GM19025 (cell line): ENCODE measurements around the gene AKAP12.

ENCODE experiments used
- ATAC-seq: cut with Tn5 transposase; IDR thresholded peaks from one replicate; pipeline ENCODE4 v1.9.1; 2021; ENCODE audit warnings: mild to moderate bottlenecking, low read depth, moderate library complexity; ENCODE audit not compliant: unreplicated experiment

The AKAP12 gene

DNA sequence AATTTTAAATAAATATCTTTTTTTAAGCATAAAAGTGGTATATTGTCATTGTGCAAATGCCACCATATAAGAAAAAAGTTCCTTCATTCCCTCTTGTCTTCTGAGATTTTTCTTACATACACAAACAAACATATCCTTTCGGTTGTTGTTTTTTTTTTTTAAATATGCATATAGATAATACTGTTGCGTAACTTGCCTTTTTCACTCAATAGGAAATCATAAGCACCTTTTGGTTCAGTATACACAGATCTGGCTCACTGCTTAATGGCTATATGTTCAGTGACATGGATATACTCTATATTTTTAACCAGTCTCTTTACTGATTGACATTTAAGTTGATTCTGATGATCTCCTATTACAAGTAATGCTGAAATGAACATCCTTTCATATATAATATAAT lies 40.1 kb downstream of the AKAP12 start:
- no peak for ATAC-seq

- ATAC-seq, result no peak
Observed at GRCh38 chr6:151280859-151281258, 41.1 kb downstream of the AKAP12 start.

DNA sequence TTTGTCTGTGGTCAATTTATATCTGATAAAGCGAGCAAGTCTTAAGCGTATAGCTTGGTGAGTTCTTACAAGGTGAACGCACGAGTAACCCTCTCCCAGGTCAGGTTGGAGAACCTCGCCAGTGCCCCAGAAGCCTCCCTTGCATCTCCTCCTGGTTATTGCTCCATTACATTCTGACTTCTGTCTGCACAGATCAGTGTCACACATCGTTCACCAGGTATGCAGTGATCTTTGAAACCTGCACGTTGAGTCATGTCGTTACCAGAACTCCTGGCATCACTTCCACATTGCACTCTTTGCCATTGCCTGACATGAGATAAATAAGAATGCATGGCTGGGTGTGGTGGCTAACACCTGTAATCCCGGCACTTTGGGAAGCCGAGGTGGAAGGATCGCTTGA lies 44.2 kb downstream of the AKAP12 start:
- ATAC-seq, result no peak

GRCh38 chr6:151284548-151285017 lies 44.8 kb downstream of the AKAP12 start:
- no peak for ATAC-seq

DNA sequence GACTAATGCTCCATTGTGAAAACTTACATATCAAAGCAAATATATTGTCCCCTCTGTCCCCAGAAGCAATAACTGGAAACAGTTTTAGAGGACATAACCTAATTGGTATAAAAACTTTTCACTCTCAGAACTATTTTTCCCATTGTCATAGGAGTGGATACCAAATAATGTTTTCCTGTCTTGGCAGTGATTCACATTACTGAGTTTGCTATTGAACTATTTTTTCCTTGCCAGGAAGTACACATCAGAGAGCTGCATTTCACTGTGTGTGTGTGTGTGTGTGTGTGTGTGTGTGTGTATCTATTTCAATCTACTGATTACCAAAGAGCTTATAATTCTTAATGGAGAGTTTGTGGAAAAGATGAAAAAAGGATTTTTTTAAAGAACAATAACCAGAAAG lies 45.4 kb downstream of the AKAP12 start:
- no peak for ATAC-seq

DNA sequence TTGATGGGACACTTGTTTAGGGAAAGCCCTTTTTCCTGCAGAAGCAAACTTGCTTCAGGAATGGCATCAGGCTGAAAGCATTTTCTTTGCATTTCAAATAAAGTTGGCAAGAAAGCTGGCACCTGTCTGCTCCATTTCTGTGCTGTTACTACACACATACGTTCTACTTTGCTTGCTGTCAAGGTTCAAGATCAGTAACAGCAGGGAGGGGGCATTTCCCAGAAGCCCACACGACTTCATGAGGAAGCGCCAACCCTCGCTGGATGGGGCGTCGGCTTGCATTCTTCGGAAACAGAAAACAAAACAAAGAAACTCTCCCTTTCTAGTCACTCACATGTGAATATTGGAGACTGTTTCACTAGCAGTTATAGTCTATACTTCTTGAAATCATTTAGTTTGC lies 46.4 kb downstream of the AKAP12 start:
- ATAC-seq, result no peak

GRCh38 chr6:151288712-151289398 lies 49.1 kb downstream of the AKAP12 start:
- no peak for ATAC-seq

DNA sequence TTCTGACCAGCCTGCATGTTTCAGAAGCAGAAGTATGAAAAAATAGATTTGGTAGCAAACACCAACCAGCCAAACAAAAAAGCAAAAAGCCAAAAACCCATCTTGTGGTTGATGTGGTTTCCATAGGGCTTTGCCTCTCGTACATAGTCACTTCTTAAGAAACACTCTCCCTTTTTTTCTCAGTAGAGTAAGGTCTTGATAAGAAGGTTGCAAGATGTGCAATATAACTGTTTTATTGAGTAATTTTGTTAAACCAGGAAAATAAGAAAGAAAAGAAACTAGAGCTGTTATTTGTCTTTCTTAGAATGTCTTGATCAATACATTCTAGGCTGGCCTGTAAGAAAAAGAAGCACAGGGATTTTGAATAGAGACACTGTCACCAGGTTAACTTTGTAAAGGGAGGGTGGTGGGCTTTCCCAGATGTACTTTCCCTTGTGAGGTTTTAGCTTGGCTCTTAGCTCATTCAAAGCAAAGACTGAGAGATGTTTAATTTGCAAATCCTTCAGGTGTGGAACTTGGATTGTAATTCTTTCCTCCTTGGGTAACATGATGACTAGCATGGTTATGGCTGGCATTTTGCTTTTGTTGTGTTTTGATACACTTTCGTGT lies 49.7 kb downstream of the AKAP12 start:
- no peak for ATAC-seq

- ATAC-seq, result no peak
Observed at GRCh38 chr6:151290877-151291721, 51.3 kb downstream of the AKAP12 start.

GRCh38 chr6:151291722-151292059 lies 51.9 kb downstream of the AKAP12 start:
- ATAC-seq, result no peak

DNA sequence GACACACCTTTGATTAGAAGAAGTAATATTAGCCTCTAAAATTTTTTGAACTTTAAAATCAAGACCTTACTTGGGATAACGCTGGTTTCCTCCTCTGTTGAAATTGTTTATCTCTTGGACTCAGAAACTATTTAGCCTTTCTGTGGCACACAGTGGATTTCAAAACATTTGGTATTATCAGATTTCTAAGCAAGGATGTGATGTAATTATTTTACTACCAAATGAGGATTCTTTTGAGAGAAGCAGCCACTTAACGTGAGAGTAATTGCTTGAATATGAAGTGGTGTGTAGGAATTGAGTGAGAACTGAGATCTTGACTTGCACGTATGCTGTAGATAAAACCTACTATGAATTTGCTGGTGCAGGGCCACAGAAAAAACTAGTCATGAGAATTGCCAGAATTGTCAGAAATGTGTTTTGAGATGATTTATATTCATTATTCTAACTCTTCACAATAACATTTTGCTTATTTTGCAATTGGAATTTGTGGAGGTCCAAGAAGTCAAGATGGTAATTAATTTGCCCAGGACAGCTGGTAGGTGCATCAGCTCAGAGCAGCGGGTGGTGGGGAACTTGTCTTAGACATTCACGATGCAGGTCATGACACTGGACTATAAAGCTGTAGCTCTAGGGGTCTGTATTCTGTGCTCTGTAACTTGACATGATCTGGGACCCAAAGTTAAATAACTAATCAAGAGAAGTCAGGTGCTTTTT lies 53.4 kb downstream of the AKAP12 start:
- no peak for ATAC-seq

DNA sequence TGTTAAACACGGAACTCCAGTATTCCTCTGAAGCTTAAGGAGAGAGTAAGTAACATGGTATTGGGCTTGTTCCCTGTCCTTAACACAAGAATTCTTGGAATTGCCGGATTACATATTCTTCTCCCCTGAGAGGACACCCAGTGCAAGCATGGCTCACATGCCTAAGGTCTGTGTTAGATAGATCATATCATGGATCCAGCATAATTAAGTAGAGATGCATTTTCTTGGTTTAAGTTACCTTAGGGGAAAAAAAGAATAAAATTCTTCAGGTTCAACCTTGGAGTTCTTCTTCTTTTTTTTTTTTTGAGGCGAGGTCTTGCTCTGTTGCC lies 53.9 kb downstream of the AKAP12 start:
- ATAC-seq, result no peak

DNA sequence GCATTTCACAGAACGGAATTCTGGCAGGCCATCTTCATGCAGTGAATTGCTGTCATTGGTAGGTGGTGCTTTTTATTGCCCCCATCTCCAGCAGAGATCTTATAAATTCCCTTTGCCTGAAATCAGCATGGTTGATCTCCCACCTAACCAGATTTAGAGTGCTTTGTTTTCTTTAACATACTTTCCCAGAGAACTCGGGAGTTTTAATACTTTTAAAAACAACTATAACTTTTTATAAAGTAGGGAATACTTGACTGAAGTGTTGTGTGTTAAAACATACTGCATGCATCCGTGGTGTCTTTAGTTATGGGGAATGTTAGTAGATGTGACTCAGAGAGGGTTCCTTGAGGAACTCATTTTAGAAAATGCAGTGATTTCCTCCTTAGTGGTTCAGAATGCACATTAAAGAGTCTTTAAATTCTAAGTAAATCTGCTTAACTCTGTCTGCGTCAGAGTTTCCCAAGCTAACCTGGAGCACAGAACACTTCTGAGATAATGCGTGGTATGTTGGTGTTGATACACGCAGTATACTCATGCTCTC lies 54.9 kb downstream of the AKAP12 start:
- ATAC-seq, result no peak

- ATAC-seq, result no peak
Observed at GRCh38 chr6:151297886-151298285, 58.1 kb downstream of the AKAP12 start.

DNA sequence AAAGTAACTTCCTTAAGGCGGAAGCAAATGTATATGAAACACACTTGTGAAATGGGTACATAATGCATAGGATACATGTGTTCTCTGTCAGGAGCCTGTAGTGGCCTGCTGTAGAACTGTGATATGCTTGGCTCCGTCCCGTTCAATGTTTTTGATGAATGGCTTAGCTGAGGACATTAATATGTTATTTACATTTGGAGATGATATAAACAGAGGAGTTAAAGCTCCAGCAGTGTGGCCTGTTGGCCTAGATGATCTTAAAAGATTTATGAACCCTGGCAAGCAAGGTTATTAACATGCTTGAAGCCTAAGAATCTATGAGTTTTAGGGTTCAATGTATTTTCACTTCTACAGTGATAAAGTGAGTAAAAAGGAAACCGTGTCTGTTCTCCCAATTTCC lies 59.2 kb downstream of the AKAP12 start:
- no peak for ATAC-seq

- ATAC-seq, result no peak
Observed at GRCh38 chr6:151300267-151300991, 60.7 kb downstream of the AKAP12 start.

DNA sequence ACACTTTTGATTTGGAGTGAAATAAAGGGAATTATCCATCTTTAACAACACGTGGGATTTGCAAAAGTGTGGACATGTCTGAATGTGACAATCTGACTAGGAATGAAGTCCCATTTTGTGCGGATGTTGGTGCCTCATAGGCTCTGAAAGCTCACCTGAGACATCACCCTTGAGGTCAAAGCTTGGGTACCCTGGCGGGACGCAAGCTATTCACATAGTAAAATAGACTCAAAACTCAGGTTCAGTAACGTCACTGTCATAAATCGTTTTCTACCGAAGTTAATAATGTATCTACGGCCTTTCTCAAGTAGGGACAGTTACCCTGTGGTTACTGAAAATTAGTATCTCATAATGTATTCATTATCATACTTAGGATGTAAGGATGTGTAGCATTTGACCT lies 61.8 kb downstream of the AKAP12 start:
- no peak for ATAC-seq

DNA sequence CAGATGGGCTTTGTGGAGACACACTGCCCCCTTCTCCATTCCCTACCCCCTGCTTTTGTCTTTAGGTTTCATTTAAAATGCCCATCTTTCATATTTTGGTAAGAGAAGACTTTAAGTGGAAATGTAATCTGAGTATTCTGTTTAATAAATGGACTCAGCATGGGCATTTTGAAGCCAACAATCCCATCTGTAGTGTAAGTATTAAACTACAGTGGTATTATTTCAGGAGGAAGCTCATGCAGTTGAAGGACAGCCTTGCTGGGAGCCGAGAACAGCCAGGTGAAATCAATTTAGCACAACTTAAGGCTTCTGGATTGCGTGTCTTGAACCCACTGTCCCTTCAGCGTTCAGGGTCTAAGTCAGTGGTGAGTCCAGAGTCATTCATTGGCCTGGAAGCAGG lies 63.5 kb downstream of the AKAP12 start:
- no peak for ATAC-seq

GRCh38 chr6:151306269-151306783 lies 66.6 kb downstream of the AKAP12 start:
- no peak for ATAC-seq

- ATAC-seq, result no peak
Observed at GRCh38 chr6:151307501-151307900, 67.7 kb downstream of the AKAP12 start.
